Measurements from ENCODE around the gene PKHD1. TPM values are rescaled to one million over a fixed set of nuclear protein-coding genes. Genes with fewer than 3 reads are reported as not detected.

Gene PKHD1
- total RNA-seq, 1 experiment from 2014 or later, result 0.09 TPM

- no peaks in the 10 kb centered on the region for H3K79me2 ChIP-seq (ENCODE audit: insufficient read depth, low read length)
- Mint-ChIP-seq H3K27me3 (ENCODE audit: low read depth) (no peaks in the 10 kb centered on the region), H3K4me1 (peaks cover 0 to 3% of the 10 kb centered on the region in 2 experiments; a peak in 1 of 4 replicates), H3K4me3 (no peak overlapping the region), H3K36me3 (ENCODE audit: insufficient read depth in 1 of 3, low read depth in 3 of 3) (peaks cover 2 to 7% (median 4%) of the 10 kb centered on the region in 3 experiments; a peak in 3 of 7 replicates), H3K27ac (no peak overlapping the region), H3K9me3 (peaks cover 4 to 22% of the 10 kb centered on the region in 2 experiments; a peak in 4 of 5 replicates)
- no peak overlapping the region for H2BK5ac ChIP-seq (ENCODE audit: insufficient read length, low read length)
- no peak overlapping the region for H3K18ac ChIP-seq (ENCODE audit: insufficient read length, low read depth, low read length)
- no peak overlapping the region for H2BK12ac ChIP-seq (ENCODE audit: insufficient read length, low read depth, low read length)
- no peak overlapping the region for H3K27ac ChIP-seq (ENCODE audit: insufficient read length, low read depth, low read length)
- DNase-seq, result no peak
- no peak overlapping the region for H3K23ac ChIP-seq (ENCODE audit: insufficient read length, low read depth, low read length)
- H2AK5ac ChIP-seq (ENCODE audit: insufficient read length, low read length), result no peak overlapping the region
- H3T11ph ChIP-seq (ENCODE audit: low read length), result no peak overlapping the region
- no peak overlapping the region for H4K5ac ChIP-seq (ENCODE audit: insufficient read length, low read depth, low read length)
- no peaks in the 10 kb centered on the region for H3K79me1 ChIP-seq (ENCODE audit: insufficient read depth, low read depth, low read length, poor library complexity, severe bottlenecking)
- H2BK20ac ChIP-seq (ENCODE audit: low read depth, low read length, poor library complexity, severe bottlenecking), result no peak overlapping the region
- no peaks in the 10 kb centered on the region for H4K20me1 ChIP-seq (ENCODE audit: control insufficient read depth, insufficient read depth, insufficient read length)
- no peak overlapping the region for H3K4me2 ChIP-seq (ENCODE audit: insufficient read depth, insufficient read length, low read length)
- H3K56ac ChIP-seq (ENCODE audit: insufficient read length, low read depth, low read length), result no peak overlapping the region
- no peak for TF ChIP-seq CTCF (conservative IDR thresholded peaks at IDR 0.05)
- H3K9me3 ChIP-seq (ENCODE audit: control insufficient read depth, low read depth, low read length), result no peaks in the 10 kb centered on the region
- H4K91ac ChIP-seq (ENCODE audit: insufficient read length, low read depth, low read length), result no peak overlapping the region
- no peaks in the 10 kb centered on the region for H3K23me2 ChIP-seq (ENCODE audit: insufficient read length, low read depth, low read length, poor library complexity, severe bottlenecking)
- H2BK15ac ChIP-seq (ENCODE audit: low read depth, low read length), result no peak overlapping the region
- no peak overlapping the region for H3K4ac ChIP-seq (ENCODE audit: low read depth, low read length)
- H3K9ac ChIP-seq (ENCODE audit: extremely low read depth, insufficient read length, low read length), result no peak overlapping the region
- H2AFZ ChIP-seq (ENCODE audit: low read length), result no peak overlapping the region
- H2BK120ac ChIP-seq (ENCODE audit: low read depth, low read length, poor library complexity, severe bottlenecking), result no peak overlapping the region
- H4K8ac ChIP-seq (replicated peaks; ENCODE audit: insufficient read length, low read depth, low read length), result no peak overlapping the region
- no peaks in the 10 kb centered on the region for H3K4me1 ChIP-seq (ENCODE audit: insufficient read depth, low read length)
- no peaks in the 10 kb centered on the region for H3K27me3 ChIP-seq (ENCODE audit: insufficient read depth, low read length)
- no peak overlapping the region for H3K14ac ChIP-seq (ENCODE audit: insufficient read depth, low read length)
Observed at GRCh38 chr6:51800603-51801002, 286.8 kb downstream of the PKHD1 start.
